Ramos (cell line): ENCODE measurements around the gene APOBEC3C.
"Not testable (repeated sequence)": the region's sequence is repeated elsewhere in the genome, so short reads cannot be mapped to it uniquely, and the experiment has no call there.

Experiments
- in situ Hi-C: fragments of 300-500 bp; cut with MboI; formaldehyde crosslinking; loops from one replicate; pipeline ENCODE4 v1.14.3; 2022; ENCODE audit warnings: low sequenced_read_pairs; ENCODE audit not compliant: unreplicated experiment

APOBEC3C gene

DNA sequence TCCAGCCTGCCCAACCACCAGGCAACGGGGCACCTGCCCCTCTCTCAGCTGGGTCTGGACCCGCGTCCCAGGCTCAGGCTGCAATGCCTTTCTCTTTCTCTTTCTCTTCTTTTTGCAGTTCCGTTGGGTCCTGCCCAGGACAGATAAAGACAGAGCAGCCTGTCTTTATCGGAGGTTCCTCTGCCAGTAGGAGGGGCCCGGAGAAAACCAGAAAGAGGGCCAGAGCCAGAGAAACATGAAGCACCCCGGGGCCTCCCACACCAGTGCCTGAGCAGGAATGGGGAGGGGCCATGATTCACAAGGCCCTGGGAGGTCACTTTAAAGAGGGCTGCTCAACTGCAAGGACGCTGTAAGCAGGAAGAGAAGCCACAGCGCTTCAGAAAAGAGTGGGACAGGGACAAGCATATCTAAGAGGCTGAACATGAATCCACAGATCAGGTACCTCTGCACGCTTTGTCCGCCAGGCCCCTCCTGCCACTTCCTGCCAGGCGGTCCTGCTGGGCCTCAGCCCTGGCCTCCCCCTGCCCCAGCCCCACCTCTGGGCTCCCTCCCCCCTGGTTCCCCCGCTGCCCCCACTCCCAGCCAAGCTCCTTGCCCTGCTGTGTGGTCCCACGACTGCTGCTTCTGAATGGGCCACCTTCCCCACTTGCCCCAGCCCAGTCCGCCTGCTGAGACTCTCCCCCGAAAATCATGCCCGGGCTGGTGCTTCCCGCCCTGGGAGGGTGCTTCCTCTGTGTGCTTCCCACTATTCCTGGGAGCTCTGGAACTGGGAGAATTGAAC, at the start of gene APOBEC3C:
APOBEC3C (plus strand) TSS at position 316 of the 781 bp plus-strand sequence; CDS start at position 422, 106 bp downstream.
- in situ Hi-C loops: loop anchor here (5.0 kb wide), 1 partner anchor 103 kb away; no protein-coding TSS in a partner anchor

DNA sequence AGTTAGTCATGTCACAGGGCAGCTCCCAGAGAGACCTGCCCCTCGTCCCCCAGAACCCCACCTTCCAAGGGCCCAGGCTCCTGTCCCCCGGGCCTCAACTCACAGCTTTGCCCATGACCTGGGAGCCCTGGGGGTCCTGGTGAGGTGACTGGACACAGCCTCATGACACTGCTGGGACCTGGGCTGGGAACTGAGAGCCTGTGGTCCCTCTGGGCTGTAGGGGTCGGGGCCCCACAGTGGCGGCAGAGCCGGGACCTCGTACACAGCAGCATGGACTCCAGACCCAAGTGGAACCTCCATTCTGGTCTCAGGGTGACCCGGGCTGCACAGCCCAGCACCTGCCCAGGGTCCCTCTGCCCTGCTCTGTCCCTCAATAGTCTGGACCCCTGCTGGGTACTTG, 49.8 kb upstream of the APOBEC3C start:
- in situ Hi-C loops: no loop called here

DNA sequence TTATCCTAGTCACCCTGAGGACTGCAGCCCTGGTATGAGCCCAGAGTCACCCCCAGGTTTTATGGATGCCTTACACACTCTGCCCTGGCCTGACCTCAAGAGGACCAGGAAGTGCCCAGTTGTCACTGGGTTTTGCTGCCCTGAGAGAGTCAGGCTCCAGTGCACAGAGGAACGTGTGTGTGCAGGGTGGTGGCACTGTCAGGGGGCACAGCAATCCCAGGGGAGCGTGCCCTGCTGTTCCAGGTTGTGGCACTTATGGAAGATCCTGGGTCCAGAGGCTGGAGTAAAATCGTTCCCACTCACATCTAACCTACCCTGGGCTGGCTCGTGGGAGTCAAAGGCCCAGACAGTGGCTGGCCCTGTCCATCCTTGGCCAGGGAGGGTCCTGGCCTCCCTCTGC, 49.1 kb upstream of the APOBEC3C start:
- in situ Hi-C loops: loop anchor here (5.0 kb wide), 1 partner anchor 38 kb away; no protein-coding TSS in a partner anchor

DNA sequence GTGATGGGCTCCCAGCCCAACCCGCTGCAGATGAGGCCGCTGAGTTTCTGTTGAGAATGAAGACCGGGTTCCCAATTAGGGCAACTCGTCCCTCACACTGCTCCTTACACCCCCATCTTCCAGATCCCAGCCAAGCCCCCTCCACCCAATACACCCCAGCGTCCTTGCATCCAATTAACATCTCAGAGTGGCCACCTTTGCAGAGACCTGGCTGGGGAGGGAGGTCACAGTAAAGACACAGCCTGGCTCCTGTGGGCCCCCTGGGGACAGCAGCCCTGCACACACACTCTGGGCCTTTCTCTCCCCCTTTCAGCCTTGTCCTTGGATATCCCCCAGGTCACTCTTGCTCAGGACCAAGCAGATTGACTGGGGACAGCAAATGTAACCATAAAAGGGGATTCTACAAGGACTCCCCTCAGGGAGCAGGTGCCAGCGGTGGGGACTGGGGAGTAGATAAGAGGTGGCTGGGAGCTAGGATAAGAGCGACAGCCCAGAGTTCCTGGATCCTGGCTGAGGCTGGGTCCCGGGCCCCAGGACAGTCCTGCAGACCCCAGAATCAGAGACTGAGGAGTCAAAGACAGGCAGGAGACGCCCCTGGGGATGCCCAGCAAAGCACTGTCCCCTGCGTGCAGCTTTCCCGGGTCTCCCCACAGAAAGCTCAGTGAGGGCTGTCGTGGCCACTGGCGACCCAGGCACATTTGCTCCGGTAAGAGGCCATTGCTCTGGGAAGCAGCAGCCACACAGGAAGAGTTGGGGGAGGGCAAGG, 48.3 kb upstream of the APOBEC3C start:
- in situ Hi-C loops: loop anchor here (5.0 kb wide), 1 partner anchor 38 kb away; no protein-coding TSS in a partner anchor

DNA sequence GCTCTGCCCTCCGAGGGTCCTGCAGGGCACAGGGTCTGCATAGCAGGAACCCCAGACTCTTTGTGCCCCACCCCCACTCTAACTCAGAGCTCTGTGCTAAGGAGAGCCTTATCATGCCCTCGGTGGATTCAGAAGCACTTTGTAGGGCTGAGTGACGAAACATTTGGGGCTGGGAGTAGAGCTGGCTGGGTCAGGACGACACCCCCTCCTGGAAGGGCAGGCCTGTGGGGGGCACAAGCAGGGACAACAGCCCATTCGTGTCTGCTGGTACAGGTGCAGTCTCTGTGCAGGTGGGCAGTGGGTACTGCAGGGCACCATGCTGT, 47.7 kb upstream of the APOBEC3C start:
- in situ Hi-C loops: loop anchor here (5.0 kb wide), 1 partner anchor 39 kb away; no protein-coding TSS in a partner anchor

DNA sequence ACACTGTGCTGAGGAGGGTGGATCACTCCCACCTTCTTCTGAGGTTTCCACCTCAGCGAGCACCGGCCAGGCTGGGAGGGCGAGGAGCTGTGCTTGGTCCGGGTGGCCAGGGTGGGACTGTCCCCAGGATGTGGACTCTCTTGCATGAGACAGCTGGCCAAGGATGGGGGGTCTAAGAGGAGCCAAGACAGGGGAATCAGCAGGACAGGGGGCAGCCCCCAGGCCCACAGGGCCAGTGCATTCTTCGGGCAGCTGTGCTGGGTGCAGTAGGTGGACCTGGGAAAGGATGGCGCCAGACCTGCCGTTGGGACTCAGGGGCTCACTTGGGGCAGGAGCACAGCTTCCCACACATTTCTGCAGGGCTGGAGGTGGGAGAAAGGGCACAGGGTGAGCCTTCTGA, 47.1 kb upstream of the APOBEC3C start:
- in situ Hi-C loops: loop anchor here (5.0 kb wide), 1 partner anchor 40 kb away; no protein-coding TSS in a partner anchor

DNA sequence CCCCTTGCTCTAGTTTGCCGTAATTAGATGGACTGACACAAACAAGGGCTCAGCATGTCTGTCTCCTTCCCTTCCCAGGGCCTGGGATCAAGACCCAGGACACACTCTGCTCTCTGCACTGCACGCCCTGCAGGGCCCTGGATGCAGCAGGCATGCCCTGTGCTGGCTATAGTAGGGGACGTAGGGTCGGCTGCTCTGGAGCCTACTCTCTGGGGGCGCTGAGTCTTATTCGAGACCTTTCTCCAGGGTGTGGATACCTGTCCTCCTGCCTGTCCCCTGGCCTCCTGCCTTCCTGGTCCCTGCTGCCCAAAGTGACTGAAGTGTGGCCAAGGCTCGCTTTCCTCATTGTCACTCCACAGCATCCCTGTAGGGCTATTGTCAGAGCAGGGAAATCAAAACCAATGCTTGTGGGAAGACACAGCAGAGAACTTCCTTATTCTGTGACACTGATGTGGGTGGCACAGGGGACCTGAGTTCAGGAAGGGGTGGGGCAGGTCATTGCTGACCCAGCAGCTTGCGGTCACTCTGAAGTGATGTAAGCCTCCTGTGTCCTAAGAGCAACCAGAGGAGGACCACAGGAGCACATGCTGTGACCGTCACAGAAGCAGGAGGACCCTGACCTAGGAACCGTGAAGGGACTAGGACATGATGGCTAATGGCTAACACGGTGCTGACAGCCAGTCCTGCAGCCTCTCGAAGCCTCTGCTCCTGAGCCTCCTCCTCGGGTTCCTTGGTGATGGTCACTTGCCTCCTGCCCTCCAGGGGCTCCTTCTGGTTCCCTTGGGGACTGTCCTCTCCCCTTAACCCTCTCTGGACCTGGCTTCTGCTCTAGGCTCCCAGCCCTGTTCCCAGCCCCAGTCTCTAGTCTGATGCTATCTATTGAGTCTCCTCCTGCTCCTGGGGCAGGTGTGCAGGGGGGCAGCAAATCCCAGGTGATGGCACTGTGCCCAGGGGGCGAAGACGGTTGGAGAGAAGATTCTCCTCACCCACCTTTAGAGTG, 46.3 kb upstream of the APOBEC3C start:
- in situ Hi-C loops: loop anchor here (5.0 kb wide), 1 partner anchor 40 kb away; no protein-coding TSS in a partner anchor

DNA sequence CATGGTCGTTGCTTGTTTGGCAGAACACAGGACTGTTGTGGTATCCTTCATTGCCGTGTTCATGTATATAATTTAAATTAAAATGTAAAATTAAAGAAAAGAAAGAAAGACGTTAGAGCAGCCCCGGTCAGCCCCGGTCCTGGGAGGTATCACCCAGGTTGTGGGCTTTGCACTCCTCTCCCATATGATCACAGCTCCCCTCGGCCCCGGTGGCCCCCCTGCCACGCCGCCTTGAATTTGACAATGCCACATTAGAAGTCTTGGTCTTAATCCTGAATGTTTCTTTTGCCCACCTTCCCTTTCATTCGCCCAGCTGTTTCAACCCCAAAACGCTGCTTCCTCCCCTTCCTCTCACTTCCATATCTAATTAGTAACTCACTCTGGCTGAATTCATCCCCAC, 45.3 kb upstream of the APOBEC3C start:
- in situ Hi-C loops: loop anchor here (5.0 kb wide), 1 partner anchor 42 kb away; no protein-coding TSS in a partner anchor

DNA sequence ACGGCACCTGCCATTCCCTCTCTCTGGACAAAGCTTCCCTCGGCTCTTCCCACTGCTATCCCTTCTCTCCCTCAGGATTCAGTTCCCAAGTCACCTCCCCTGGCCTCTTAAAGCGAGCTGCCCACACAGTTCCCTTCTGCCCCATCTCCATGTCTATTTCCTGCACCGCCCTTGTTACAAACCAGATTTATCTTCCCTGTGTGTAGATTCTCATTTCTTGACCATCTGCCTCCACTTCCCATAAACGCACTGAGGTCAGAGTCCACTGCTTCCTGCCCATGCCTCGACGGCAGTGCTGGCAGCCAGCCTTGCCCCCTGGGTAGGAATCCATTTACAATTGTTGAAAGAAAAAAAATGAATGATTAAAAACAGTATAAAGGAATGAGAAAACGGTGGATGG, 43.5 kb upstream of the APOBEC3C start:
- in situ Hi-C loops: loop anchor here (10.0 kb wide), 1 partner anchor 154 kb away; no protein-coding TSS in a partner anchor

DNA sequence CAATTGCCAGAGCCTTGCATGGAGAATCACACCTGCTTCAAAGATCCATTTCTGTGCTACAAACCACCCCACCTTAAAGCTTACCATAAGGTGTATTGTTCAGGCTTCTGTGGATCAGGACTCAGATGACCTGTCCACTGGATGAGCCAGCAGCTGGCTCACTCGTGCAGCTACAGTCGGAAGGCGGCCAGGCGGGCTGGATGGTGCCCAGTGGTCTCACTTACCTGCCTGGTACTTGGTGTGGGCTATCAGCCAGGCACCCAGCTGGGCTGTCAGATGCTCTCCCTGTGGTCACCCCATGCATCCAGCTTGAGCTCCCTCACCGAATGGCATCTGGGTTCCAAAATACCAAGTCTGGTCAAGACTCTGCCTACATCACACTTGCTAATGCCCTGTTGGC, 42.9 kb upstream of the APOBEC3C start:
- in situ Hi-C loops: loop anchor here (10.0 kb wide), 1 partner anchor 154 kb away; no protein-coding TSS in a partner anchor

DNA sequence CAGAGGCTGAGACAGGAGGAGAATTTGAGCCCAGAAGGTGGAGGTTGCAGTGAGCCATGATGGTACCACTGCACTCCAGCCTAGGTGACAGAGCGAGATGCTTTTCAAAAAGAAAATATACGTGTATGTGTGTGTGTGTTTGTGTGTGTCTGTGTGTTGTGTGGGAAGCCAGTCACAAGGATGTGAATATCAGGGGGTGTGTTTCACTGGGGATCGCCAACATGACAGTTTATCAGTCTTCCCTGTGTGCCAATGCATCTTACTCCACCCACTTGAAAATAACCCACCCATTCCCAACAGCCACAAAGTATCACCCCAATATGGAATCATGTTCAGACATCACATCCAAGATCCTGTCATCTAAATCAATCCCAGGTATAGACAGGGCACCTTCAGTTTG, 42.3 kb upstream of the APOBEC3C start:
- in situ Hi-C loops: loop anchor here (10.0 kb wide), 1 partner anchor 153 kb away; no protein-coding TSS in a partner anchor

DNA sequence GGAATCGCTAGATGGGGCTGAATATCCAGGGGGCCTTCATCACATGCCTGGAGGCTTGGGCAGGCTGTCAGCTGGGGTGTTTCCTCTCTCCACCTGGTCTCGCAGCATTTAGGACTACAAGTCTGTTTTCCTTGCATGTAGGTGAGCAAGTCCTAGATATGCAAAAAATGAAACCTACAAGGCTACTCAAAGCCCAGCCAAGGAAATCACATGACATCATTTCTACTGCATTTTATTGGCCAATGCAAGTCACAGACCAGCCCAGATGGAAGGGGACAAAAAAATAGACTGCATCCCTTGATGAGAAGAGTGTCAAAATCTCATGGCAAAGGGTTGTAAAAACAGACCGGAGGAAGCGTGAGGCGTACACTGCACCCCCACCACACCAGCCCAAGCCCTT, 41.5 kb upstream of the APOBEC3C start:
- in situ Hi-C loops: loop anchor here (10.0 kb wide), 1 partner anchor 152 kb away; no protein-coding TSS in a partner anchor

DNA sequence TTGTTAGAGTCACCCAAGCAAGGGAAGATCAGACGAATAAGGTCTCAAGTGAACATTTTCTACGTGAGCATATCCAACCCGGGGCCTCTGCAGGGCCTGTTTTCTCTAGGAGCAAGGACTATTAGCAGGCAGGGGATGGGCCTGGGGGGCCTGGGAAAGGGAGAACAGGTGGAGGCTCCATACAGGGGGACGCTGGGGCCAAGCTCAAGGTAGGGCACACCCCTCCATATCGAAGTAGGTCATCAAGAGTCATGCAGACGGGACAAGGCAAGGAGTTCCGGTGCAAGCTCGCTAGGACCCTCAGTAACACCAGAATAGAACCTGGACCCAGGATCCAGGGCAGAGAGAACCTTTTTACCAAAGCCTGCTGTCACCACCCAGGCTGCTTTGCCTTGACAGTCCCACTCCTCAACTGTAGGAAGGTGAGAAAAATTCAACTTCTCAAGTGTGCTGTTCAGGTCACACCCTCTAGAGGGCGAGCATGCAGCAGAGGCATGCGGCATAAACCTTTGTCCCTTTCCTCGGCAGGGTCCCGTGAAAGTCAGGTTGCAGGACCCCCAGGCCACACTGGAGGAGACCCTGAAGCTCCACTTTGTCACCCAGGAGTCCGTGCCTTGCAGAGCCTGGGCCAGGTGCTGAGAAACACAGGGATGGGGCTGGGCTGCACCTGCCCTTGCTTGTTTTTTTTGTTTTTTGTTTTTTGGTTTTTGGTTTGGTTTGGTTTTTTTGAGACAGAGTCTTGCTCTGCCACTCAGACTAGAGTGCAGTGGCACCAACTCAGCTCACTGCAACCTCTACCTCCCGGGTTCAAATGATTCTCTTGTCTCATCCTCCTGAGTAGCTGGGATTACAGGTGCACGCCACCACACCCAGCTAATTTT, 40.5 kb upstream of the APOBEC3C start:
- in situ Hi-C loops: loop anchor here (10.0 kb wide), 1 partner anchor 151 kb away; no protein-coding TSS in a partner anchor

DNA sequence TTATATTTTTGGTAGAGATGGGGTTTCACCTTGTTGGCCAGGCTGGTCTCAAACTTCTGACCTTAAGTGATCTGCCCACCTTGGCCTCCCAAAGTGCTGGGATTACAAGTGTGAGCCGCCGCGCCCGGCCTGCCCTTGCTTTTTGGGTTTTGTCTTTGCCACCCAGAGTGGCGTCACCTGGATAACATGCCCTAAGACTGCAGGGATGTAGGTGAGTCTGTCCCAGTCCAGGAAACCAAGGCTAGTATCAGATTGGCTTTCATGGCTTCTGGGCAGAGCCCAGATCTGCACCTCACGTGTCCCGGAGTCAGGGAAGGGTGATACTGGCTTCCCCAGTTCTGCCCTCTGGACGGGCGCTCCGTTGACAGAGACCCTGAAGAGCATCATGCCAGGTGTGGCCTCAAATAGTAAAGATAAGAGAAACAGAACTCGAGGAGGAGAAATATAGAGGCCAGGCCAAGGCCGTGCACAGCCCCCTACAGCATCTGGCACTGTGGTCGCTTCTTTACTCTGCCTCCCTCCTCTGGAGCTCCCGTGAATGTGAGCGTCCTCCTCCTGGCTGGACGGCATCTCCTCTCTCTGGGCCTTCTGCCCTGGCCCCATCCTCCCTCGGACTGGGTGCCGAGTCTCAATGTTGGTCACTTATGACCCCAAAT, 39.8 kb upstream of the APOBEC3C start:
- in situ Hi-C loops: loop anchor here (10.0 kb wide), 1 partner anchor 151 kb away; no protein-coding TSS in a partner anchor

DNA sequence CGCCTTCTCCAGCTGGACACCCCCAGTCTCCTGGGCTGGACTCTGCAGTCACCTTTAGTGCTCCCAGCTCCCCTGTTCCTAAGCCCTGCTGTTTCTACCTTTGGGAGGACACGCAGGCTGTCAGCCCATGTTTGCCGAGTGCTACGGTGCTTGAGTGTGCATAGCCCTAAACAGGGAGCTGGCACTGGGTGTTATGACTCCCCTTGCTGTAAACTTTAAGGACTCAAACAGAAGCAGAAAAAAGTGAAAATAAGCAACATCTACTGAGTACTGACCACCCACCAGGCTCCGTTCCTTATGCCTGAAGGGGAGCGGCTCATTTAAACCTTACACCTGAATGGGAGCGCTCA, 39.3 kb upstream of the APOBEC3C start:
- in situ Hi-C loops: loop anchor here (10.0 kb wide), 1 partner anchor 150 kb away; no protein-coding TSS in a partner anchor

DNA sequence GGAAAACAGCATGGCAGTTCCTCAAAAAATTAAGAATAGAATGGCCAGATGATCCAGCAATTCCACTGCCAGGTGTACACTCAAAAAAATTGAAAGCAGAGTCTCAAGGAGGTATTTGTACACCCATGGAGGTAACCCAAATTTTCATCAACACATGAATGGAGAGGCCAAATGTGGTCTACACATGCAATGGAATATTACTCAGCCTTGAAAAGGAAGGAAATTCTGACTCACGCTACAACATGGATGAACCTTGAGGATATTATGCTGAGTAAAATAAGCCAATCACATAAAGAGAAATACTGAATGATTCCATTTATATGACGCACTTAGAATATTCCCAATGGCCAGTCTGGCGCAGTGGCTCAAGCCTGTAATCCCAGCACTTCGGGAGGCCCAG, 36.8 kb upstream of the APOBEC3C start:
- in situ Hi-C loops: loop anchor here (10.0 kb wide), 1 partner anchor 148 kb away; no protein-coding TSS in a partner anchor

DNA sequence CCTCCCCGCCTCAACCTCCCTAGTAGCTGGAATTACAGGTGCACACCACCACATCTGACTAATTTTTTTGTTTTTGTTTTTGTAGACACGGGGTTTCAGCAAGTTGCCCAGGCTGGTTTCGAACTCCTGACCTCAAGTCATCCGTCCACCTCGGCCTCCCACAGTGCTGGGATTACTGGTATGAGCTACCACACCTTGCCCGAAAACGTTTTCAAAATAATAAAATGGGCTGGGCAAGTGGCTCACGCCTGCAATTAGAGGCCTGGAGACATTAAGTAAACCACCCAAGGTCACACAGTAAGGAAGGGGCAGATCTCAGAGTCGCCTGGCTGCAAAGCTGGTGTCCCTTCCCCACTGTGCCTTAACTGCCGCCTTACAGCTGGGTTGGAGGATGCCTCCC, 33.5 kb upstream of the APOBEC3C start:
- in situ Hi-C loops: not testable (repeated sequence)
